PC-9 (cell line): ENCODE results near the gene TMEM80.

ENCODE experiments used
- EZH2 ChIP-seq: fragments of 200-600 bp; sonication (generic); IDR thresholded peaks from 2 replicates; pipeline ENCODE4 v1.8.0; 2017; ENCODE audit warnings: antibody characterized with exemption, low read depth
- TF ChIP-seq, protein P1 (sequence below): fragments of 200-600 bp; sonication (generic); conservative IDR thresholded peaks from 2 replicates; pipeline ENCODE4 v1.6.1; 2017; ENCODE audit warnings: mixed run types, antibody characterized with exemption, mild to moderate bottlenecking, moderate library complexity

DNA sequence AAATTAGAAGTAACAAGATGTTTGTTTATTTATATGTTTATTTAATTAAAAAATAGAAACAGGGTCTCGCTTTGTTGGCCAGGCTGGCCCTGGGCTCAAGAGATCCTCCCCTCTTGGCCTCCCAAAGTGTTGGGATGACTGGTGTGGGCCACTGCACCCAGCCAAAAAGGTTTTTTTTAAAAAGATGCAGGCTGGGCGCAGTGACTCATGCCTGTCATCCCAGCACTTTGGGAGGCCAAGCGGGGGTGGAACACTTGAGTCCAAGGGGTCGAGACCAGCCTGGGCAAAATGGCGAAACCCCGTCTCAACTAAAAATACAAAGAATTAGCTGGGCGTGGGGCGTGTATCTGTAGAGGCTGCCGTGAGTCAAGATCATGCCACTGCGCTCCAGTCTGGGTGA is 45.1 kb upstream of the TMEM80 start:
- TF ChIP-seq, protein P1, sequence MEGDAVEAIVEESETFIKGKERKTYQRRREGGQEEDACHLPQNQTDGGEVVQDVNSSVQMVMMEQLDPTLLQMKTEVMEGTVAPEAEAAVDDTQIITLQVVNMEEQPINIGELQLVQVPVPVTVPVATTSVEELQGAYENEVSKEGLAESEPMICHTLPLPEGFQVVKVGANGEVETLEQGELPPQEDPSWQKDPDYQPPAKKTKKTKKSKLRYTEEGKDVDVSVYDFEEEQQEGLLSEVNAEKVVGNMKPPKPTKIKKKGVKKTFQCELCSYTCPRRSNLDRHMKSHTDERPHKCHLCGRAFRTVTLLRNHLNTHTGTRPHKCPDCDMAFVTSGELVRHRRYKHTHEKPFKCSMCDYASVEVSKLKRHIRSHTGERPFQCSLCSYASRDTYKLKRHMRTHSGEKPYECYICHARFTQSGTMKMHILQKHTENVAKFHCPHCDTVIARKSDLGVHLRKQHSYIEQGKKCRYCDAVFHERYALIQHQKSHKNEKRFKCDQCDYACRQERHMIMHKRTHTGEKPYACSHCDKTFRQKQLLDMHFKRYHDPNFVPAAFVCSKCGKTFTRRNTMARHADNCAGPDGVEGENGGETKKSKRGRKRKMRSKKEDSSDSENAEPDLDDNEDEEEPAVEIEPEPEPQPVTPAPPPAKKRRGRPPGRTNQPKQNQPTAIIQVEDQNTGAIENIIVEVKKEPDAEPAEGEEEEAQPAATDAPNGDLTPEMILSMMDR = no peak
- TF ChIP-seq EZH2 = no peak
